OCI-M2 (cell line): ENCODE results near the gene OR8J1.
"Not testable (repeated sequence)": the region's sequence is repeated elsewhere in the genome, so short reads cannot be mapped to it uniquely, and the experiment has no call there.

Source experiments
- DNase-seq: peaks from one replicate; lab custom pipeline; 2025; ENCODE audit not compliant: unreplicated experiment; lab: John Stamatoyannopoulos, UW

OR8J1 gene

GRCh38 chr11:56353991-56354390, at the start of gene OR8J1:
TSS of gene OR8J1 (plus strand) at chr11:56354291. CDS start at chr11:56360247, 5,956 bp downstream.
- no peak for DNase-seq

- DNase-seq = no peak
Measured at GRCh38 chr11:56307836-56308235, 46.3 kb upstream of the OR8J1 start.

GRCh38 chr11:56314844-56315243, 39.2 kb upstream of the OR8J1 start, which contains the start of gene OR8K3:
TSS of gene OR8K3 (plus strand) at chr11:56315144. CDS start at chr11:56318307, 3,163 bp downstream.
- no peak for DNase-seq

- no peak for DNase-seq
Measured at GRCh38 chr11:56331861-56332491, 22.1 kb upstream of the OR8J1 start.

- no peak for DNase-seq
Measured at GRCh38 chr11:56333156-56333555, 20.9 kb upstream of the OR8J1 start.

- no peak for DNase-seq
Measured at GRCh38 chr11:56340289-56340688, 13.8 kb upstream of the OR8J1 start.

- no peak for DNase-seq
Measured at GRCh38 chr11:56345739-56346138, 8.4 kb upstream of the OR8J1 start, which contains the start of gene OR8K1. TSS of gene OR8K1 (plus strand) at chr11:56346039. CDS start at chr11:56346039, 0 bp downstream.

GRCh38 chr11:56375324-56375723, 21.2 kb downstream of the OR8J1 start, which contains the start of gene OR8U1:
TSS of gene OR8U1 (plus strand) at chr11:56375624. CDS start at chr11:56375624, 0 bp downstream.
- no peak for DNase-seq

GRCh38 chr11:56380120-56380519, 26.0 kb downstream of the OR8J1 start:
- DNase-seq = no peak

- no peak for DNase-seq
Measured at GRCh38 chr11:56394381-56394780, 40.3 kb downstream of the OR8J1 start.

- no peak for DNase-seq
Measured at GRCh38 chr11:56396047-56396446, 42.0 kb downstream of the OR8J1 start.

- not testable (repeated sequence) for DNase-seq
Measured at GRCh38 chr11:56401858-56402461, 47.9 kb downstream of the OR8J1 start.

- no peak for DNase-seq
Measured at GRCh38 chr11:56404393-56404792, 50.3 kb downstream of the OR8J1 start.

- DNase-seq = no peak
Measured at GRCh38 chr11:56410801-56411200, 56.7 kb downstream of the OR8J1 start.
